Measurements from ENCODE around the gene ATP8B4. TPM values are rescaled to one million over a fixed set of nuclear protein-coding genes. Genes with fewer than 3 reads are reported as not detected.

The ATP8B4 gene
- total RNA-seq, 1 donor from 2014 or later = 15.1 TPM

DNA sequence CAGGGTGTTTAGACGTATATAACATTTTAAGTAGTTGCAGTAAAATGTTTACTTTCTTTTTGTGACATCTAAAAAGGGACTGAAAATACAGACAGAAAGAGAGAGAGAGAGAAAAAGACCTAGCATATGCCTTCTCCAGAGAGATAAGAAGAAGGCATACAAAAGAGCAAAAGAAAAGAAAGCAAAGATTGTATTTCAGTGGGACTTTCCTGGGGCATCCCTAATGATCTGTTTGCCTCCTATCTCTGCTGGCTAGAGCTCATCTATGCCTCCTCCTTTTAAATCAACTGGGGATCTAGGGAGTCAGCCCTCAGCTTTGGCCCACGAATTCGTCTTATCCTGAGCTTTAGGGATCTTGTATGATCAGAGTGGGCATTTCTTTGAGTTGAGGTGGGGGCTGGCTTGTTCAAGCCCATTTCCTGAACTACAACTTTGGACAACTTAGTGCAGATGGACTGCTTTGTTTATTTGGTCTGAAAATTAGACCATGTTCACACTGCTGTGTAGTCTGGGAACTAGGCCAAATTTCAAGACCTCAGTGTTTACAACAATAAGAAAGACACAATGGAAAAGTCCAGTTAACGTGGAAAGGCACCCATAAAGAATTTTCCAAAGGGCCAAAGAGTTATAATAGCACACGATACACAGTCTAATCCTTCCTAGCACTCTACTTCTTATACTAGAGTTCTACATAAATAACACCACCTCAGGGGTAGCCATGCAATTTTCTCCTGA, 61.0 kb downstream of the ATP8B4 start:
- Histone ChIP-seq H3K4me1 (peaks cover 0 to 11% of the 10 kb centered on the region in 2 donors), H3K27me3 (no peaks in the 10 kb centered on the region)
- intact Hi-C loops (cut with DNase I) = loop anchor here (10.0 kb wide), 2 partner anchors 63 to 183 kb away; no protein-coding TSS in a partner anchor

DNA sequence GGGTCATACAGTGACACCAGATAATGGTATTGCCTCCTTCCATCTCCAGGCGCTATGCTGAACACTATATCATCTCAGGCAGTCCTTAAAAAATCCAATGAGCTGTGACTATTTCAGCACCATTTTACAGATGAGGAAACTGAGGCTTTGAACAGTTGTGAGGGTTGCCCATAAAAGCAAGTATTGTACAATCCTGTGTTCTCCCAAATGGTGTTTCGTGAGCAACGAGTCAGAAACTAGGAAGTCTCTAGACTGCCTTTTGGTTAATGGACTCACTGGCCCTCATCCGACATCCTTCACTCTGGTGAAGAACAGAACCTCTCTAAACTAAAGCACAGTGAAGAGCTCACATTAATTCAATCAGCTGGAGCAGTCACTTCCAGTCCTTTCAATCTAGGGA, 61.8 kb downstream of the ATP8B4 start:
- no peaks in the 10 kb centered on the region for H3K27me3 ChIP-seq
- DNase-seq (ENCODE audit: low spot score in 2 of 2) = no peak
- peaks cover 0 to 11% of the 10 kb centered on the region in 2 donors for H3K4me1 ChIP-seq
- no peaks in the 10 kb centered on the region for H3K9me3 ChIP-seq
- TF ChIP-seq, protein P1, sequence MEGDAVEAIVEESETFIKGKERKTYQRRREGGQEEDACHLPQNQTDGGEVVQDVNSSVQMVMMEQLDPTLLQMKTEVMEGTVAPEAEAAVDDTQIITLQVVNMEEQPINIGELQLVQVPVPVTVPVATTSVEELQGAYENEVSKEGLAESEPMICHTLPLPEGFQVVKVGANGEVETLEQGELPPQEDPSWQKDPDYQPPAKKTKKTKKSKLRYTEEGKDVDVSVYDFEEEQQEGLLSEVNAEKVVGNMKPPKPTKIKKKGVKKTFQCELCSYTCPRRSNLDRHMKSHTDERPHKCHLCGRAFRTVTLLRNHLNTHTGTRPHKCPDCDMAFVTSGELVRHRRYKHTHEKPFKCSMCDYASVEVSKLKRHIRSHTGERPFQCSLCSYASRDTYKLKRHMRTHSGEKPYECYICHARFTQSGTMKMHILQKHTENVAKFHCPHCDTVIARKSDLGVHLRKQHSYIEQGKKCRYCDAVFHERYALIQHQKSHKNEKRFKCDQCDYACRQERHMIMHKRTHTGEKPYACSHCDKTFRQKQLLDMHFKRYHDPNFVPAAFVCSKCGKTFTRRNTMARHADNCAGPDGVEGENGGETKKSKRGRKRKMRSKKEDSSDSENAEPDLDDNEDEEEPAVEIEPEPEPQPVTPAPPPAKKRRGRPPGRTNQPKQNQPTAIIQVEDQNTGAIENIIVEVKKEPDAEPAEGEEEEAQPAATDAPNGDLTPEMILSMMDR (IDR thresholded peaks at IDR 0.05) = no peak
- no peak overlapping the region for H3K27ac ChIP-seq
- no peaks in the 10 kb centered on the region for H3K36me3 ChIP-seq
- intact Hi-C loops (cut with DNase I) = loop anchor here (10.0 kb wide), 2 partner anchors 62 to 182 kb away; no protein-coding TSS in a partner anchor
- no peak overlapping the region for H3K4me3 ChIP-seq

More for the DNA sequence above, 61.0 kb downstream of the ATP8B4 start:
- no peak for DNase-seq (ENCODE audit: low spot score in 2 of 2)
- no peaks in the 10 kb centered on the region for H3K36me3 ChIP-seq
- no peak overlapping the region for H3K27ac ChIP-seq
- no peak overlapping the region for H3K4me3 ChIP-seq
- no peaks in the 10 kb centered on the region for H3K9me3 ChIP-seq
- TF ChIP-seq, protein P1 (IDR thresholded peaks at IDR 0.05) = no peak

DNA sequence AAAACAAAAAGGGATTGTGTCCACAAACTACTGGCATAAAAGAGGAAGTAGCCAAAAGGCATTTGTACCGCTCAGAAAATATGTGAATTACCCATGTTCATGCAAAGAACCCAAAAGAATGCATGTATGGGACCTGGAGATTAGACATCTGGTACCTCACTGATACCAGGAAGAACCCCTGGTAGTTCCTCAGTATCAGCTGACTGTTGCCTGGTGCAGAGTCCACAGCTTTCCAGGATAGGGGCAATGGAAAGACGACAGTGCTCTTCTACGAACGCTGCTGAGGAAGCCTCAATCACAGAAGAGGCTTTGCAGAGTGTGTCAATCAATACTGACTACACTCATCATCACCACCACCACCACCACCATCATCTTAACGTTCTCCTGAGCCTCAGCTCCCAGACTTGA, 63.3 kb downstream of the ATP8B4 start:
- Histone ChIP-seq H3K27ac (peak overlapping the region in 1 of 2 donors; percentile 70), H3K4me1 (peaks cover 0 to 11% of the 10 kb centered on the region in 2 donors)
- intact Hi-C loops (cut with DNase I) = loop anchor here (10.0 kb wide), 2 partner anchors 61 to 181 kb away; no protein-coding TSS in a partner anchor

DNA sequence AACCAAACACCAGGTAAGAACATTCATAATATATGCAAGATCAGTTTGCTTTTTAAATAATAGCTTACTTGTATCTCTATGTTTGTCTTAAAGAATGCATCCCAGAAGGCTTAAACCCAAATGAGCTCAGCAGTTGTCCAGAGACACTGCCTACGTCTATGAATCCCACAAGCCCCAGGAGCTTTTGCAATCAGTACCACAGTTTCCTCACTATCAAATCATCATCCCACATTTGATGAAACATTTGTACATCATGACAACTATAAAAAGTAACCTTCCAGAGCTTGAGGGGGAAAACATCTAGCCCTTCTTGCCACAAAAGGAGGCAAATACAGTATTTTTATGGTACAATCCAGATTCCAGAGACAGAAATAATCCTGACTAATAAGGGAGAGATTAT, 63.7 kb downstream of the ATP8B4 start:
- intact Hi-C loops (cut with DNase I) = loop anchor here (10.0 kb wide), 2 partner anchors 61 to 181 kb away; no protein-coding TSS in a partner anchor
- TF ChIP-seq, protein P1 (IDR thresholded peaks at IDR 0.05) = no peak
- DNase-seq (ENCODE audit: low spot score in 2 of 2) = no peak
- Histone ChIP-seq H3K4me1 (peaks cover 0 to 11% of the 10 kb centered on the region in 2 donors), H3K27me3 (no peaks in the 10 kb centered on the region), H3K27ac (peak overlapping the region; percentile 60 to 70), H3K9me3 (no peaks in the 10 kb centered on the region), H3K36me3 (no peaks in the 10 kb centered on the region), H3K4me3 (peak overlapping the region in 1 of 2 donors; percentile 42)

More for the DNA sequence above, 63.3 kb downstream of the ATP8B4 start:
- no peak overlapping the region for H3K4me3 ChIP-seq
- H3K27me3 ChIP-seq = no peaks in the 10 kb centered on the region
- no peaks in the 10 kb centered on the region for H3K9me3 ChIP-seq
- no peaks in the 10 kb centered on the region for H3K36me3 ChIP-seq
- DNase-seq (ENCODE audit: low spot score in 2 of 2) = no peak
- TF ChIP-seq, protein P1 (IDR thresholded peaks at IDR 0.05) = no peak

- DNase-seq (ENCODE audit: low spot score in 2 of 2) = no peak
- TF ChIP-seq, protein P1 (IDR thresholded peaks at IDR 0.05) = no peak
- Histone ChIP-seq H3K9me3 (no peaks in the 10 kb centered on the region), H3K36me3 (no peaks in the 10 kb centered on the region), H3K27me3 (no peaks in the 10 kb centered on the region), H3K4me1 (peaks cover 0 to 11% of the 10 kb centered on the region in 2 donors), H3K27ac (no peak overlapping the region), H3K4me3 (no peak overlapping the region)
- intact Hi-C loops (cut with DNase I) = loop anchor here (2.0 to 10.0 kb wide), 4 partner anchors 58 to 818 kb away; partner anchors contain the start of genes DTWD1 and FAM227B
These were observed 65.8 kb downstream of the ATP8B4 start for GRCh38 chr15:50053055-50053856.
